AG04449 (cell line): ENCODE data around the gene UBE2V1.

Experiments used
- CTCF ChIA-PET: fragments of 350-600 bp; formaldehyde crosslinking; extraction: SDS; loops from one replicate; lab custom pipeline; 2021; ENCODE audit warnings: antibody characterized with exemption; lab: Yijun Ruan, JAX
- POLR2A ChIA-PET: fragments of 400-600, 350-600 bp; formaldehyde crosslinking; extraction: SDS; loops from one replicate; lab custom pipeline; 2020; ENCODE audit warnings: antibody characterized with exemption, inconsistent platforms; lab: Yijun Ruan, JAX
- DNase-seq: peaks from one replicate; pipeline ENCODE4 v3.0.0-alpha.2; 2010; ENCODE audit warnings: low read depth, low spot score
- H3K4me3 ChIP-seq: 2 replicates; pipeline ENCODE4 v1.5.1; 2011; ENCODE audit warnings: low read depth, mild to moderate bottlenecking, control low read depth, low read length
- CTCF ChIP-seq: IDR thresholded peaks from one replicate; pipeline ENCODE4 v1.5.1; 2011; ENCODE audit warnings: mild to moderate bottlenecking, moderate library complexity, low read length, control low read depth, inconsistent platforms; ENCODE audit not compliant: insufficient read depth; ENCODE audit errors: missing control alignments

UBE2V1 gene

DNA sequence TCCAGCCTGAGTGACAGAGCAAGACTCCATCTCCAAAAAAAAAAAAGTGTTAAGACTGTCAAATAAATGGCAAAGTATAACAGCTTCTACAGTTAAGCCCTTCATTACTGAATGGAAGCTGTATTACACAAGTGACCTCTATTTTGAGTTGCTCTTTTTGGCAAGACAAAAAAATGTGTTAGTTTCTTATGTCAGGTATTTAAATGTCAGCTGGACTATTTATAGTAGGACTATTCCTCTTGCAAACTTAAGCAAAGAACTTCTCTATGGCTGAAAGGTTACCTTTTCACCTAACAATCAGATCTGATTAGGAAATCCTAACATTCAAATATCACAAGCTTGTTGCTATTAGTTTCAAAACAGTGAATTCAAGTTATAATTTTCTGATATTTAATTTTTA, 12.4 kb downstream of the UBE2V1 start:
- POLR2A ChIA-PET: interaction anchor here (0.8 to 1.0 kb wide), 2 partner anchors 9 to 185 kb away, joined by 3 read pairs; partner anchors contain the start of gene SPATA2
- CTCF ChIA-PET: interaction anchor here (0.9 to 8.2 kb wide), 9 partner anchors 10 to 122 kb away, joined by 3 to 99 read pairs (median 4); no protein-coding TSS in a partner anchor
- H3K4me3 ChIP-seq: no peak overlapping the region
- TF ChIP-seq CTCF: no peak
- no peak for DNase-seq

DNA sequence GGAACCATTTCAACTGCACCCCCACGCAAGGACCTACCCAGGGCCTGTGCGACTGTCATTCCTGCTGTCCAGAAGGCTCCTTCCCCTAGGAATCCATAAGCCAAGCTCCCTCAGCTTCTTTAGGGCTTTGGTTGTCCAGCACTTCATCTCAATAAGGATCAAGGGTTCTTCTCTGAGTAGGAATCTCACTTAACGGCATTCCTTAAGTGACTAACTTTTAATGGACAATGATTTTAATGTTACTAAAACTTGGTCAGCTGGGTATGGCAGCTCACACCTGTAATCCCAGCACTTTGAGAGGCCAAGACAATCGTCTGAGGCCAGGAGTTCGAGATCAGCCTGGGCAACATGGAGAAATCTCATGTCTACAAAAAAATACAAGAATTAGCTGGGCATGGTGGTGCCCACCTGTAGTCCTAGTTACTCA, 13.4 kb downstream of the UBE2V1 start:
- no peak for TF ChIP-seq CTCF
- no peak overlapping the region for H3K4me3 ChIP-seq
- DNase-seq: no peak
- ChIA-PET CTCF (interaction anchor here (1.4 to 8.2 kb wide), 8 partner anchors 9 to 121 kb away, joined by 4 to 99 read pairs (median 7); no protein-coding TSS in a partner anchor), POLR2A (interaction anchor here (0.6 to 1.0 kb wide), 2 partner anchors 10 to 45 kb away, joined by 3 read pairs; no protein-coding TSS in a partner anchor)

GRCh38 chr20:50099113-50099512, 13.8 kb downstream of the UBE2V1 start:
- POLR2A ChIA-PET: interaction anchor here (0.6 kb wide), 1 partner anchor 45 kb away, joined by 3 read pairs; no protein-coding TSS in a partner anchor

GRCh38 chr20:50098259-50098658, 14.7 kb downstream of the UBE2V1 start:
- ChIA-PET CTCF (interaction anchor here (1.7 to 8.2 kb wide), 6 partner anchors 9 to 119 kb away, joined by 4 to 99 read pairs (median 10); no protein-coding TSS in a partner anchor), POLR2A (no interaction called here)
- TF ChIP-seq CTCF: no peak
- no peak for DNase-seq
- H3K4me3 ChIP-seq: no peak overlapping the region

More at GRCh38 chr20:50099113-50099512, 13.8 kb downstream of the UBE2V1 start:
- H3K4me3 ChIP-seq: no peak overlapping the region
- CTCF ChIA-PET: interaction anchor here (1.4 to 8.2 kb wide), 6 partner anchors 10 to 120 kb away, joined by 4 to 99 read pairs (median 10); no protein-coding TSS in a partner anchor
- no peak for TF ChIP-seq CTCF
- DNase-seq: no peak

GRCh38 chr20:50097843-50098242, 15.1 kb downstream of the UBE2V1 start:
- POLR2A ChIA-PET: no interaction called here
- CTCF ChIA-PET: interaction anchor here (1.1 to 8.2 kb wide), 6 partner anchors 9 to 121 kb away, joined by 3 to 99 read pairs (median 8); no protein-coding TSS in a partner anchor
- TF ChIP-seq CTCF: no peak
- H3K4me3 ChIP-seq: no peak overlapping the region
- DNase-seq: no peak

DNA sequence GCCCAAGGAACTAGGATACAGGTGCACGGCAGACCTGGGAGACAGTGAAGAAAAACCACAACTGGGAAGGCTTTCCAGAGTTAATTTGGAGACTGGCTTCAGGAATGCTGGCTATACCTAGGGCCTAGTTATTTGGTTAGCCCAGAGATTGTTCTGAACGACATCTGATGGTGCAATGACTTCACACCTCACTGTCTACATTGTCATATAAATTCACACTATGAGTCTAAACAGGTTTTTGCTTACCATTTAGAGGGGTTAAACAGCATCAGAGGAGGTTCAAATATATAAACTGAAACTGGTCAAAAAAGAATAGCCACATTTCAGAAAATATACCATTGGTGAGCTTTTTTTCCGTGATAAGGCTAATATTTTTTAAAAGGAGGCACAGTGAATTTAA, 16.7 kb downstream of the UBE2V1 start:
- ChIA-PET CTCF (interaction anchor here (2.0 to 8.2 kb wide), 4 partner anchors 12 to 117 kb away, joined by 5 to 99 read pairs (median 24); no protein-coding TSS in a partner anchor), POLR2A (no interaction called here)
- no peak for DNase-seq
- no peak for TF ChIP-seq CTCF
- H3K4me3 ChIP-seq: no peak overlapping the region
